T-cell (primary cell): ENCODE data around the gene IGDCC3. TPM values are rescaled to one million over a fixed set of nuclear protein-coding genes. Genes with fewer than 3 reads are reported as not detected.

Source experiments
- ATAC-seq, 4 experiments: fragments of 200-7000 bp in 3 of 4; fragments of 150-1000 bp in 1 of 4; cut with Tn5 transposase; replicated peaks in 1 of 4; 1 replicate in 3 of 4; 2 replicates in 1 of 4; pipeline ENCODE4 v1.10.0; 2021; ENCODE audit warnings: moderate library complexity in 3 of 4, mild to moderate bottlenecking in 2 of 4, moderate number of reproducible peaks in 1 of 4
- CTCF ChIA-PET, 2 donors: fragments of 300-600 bp; sonication (Branson Sonifier 250); formaldehyde crosslinking; loops; one replicate each; lab custom pipeline; 2022; ENCODE audit warnings: antibody characterized with exemption in 2 of 2; lab: Charles Lee
- POLR2A ChIA-PET, 2 donors: fragments of 300-600 bp; sonication (Branson Sonifier 250); formaldehyde crosslinking; loops; one replicate each; lab custom pipeline; 2022; ENCODE audit warnings: antibody characterized with exemption in 2 of 2; lab: Charles Lee
- DNase-seq, 35 experiments: peaks; one replicate each; pipeline versions ENCODE4 v3.0.0 to v3.0.0-alpha.2; 2013 to 2023
- H3K27ac ChIP-seq: one replicate; pipeline ENCODE4 v1.5.1; 2013; ENCODE audit warnings: low read length
- H3K27me3 ChIP-seq, 2 experiments: replicated peaks in 1 of 2; 1 replicate in 1 of 2; 2 replicates in 1 of 2; pipeline versions ENCODE4 v1.6.1 to v1.7.0; 2013; ENCODE audit warnings: low read length in 1 of 2, mixed read lengths in 1 of 2; ENCODE audit not compliant: control insufficient read depth in 2 of 2, insufficient read depth in 2 of 2; ENCODE audit errors: extremely low read depth in 1 of 2
- H3K36me3 ChIP-seq, 2 donors: 1 replicate in 1 of 2; 2 replicates in 1 of 2; pipeline versions ENCODE4 v1.6.1 to v1.7.0; 2013; ENCODE audit warnings: low read length in 1 of 2; ENCODE audit not compliant: control insufficient read depth in 2 of 2, insufficient read depth in 1 of 2; ENCODE audit errors: extremely low read depth in 1 of 2
- H3K4me1 ChIP-seq, 2 experiments: 1 replicate in 1 of 2; 2 replicates in 1 of 2; pipeline versions ENCODE4 v1.6.1 to v1.7.0; 2013; ENCODE audit warnings: low read length in 2 of 2, mixed read lengths in 1 of 2; ENCODE audit not compliant: insufficient read depth in 2 of 2, control insufficient read depth in 1 of 2; ENCODE audit errors: extremely low read depth in 1 of 2
- H3K4me3 ChIP-seq, 2 donors: 1 replicate in 1 of 2; 2 replicates in 1 of 2; pipeline versions ENCODE4 v1.5.1 to v1.7.0; 2013; ENCODE audit warnings: mild to moderate bottlenecking in 2 of 2, low read length in 1 of 2, moderate library complexity in 1 of 2; ENCODE audit not compliant: control insufficient read depth in 1 of 2; ENCODE audit errors: extremely low read depth in 1 of 2
- H3K9me3 ChIP-seq: 2 replicates; pipeline ENCODE4 v1.7.0; 2013
- H3K27ac Mint-ChIP-seq, 2 donors: one replicate each; pipeline ENCODE4 v1.8.0; 2020 to 2021; ENCODE audit warnings: mild to moderate bottlenecking in 2 of 2, mixed read lengths in 2 of 2
- H3K27me3 Mint-ChIP-seq, 2 donors: one replicate each; pipeline ENCODE4 v1.8.0; 2021 to 2022; ENCODE audit warnings: mixed read lengths in 2 of 2
- H3K36me3 Mint-ChIP-seq: one replicate; pipeline ENCODE4 v1.8.0; 2021; ENCODE audit warnings: mixed read lengths
- H3K4me1 Mint-ChIP-seq, 3 donors: one replicate each; pipeline ENCODE4 v1.8.0; 2020 to 2022; ENCODE audit warnings: mixed read lengths in 3 of 3, mild to moderate bottlenecking in 1 of 3
- H3K4me3 Mint-ChIP-seq, 3 donors: one replicate each; pipeline ENCODE4 v1.8.0; 2020 to 2022; ENCODE audit warnings: mild to moderate bottlenecking in 3 of 3, mixed read lengths in 3 of 3, moderate library complexity in 3 of 3
- H3K9me3 Mint-ChIP-seq, 3 donors: one replicate each; pipeline ENCODE4 v1.8.0; 2020 to 2022; ENCODE audit warnings: mixed read lengths in 3 of 3
- WGBS: methylation state at CpG from one replicate; pipeline ENCODE4 v1.1.5; 2013; ENCODE audit warnings: missing lambda C conversion rate; ENCODE audit not compliant: insufficient coverage; 5-methylcytosine and 5-hydroxymethylcytosine counted together
- total RNA-seq, 35 experiments: library from RNA in 6 of 35; stranded (reverse) in 6 of 35; fragments of 120-200 nt in 1 of 35; gene quantifications; one replicate each; pipeline versions ENCODE4 v1.2.1 to v1.2.4 and lab custom pipeline; 2013 to 2026

Gene IGDCC3
- total RNA-seq, 5 donors from 2014 or later (not counting 1 experiment from before 2014, with no cell fraction given) = 0.06 TPM; not detected in 4

DNA sequence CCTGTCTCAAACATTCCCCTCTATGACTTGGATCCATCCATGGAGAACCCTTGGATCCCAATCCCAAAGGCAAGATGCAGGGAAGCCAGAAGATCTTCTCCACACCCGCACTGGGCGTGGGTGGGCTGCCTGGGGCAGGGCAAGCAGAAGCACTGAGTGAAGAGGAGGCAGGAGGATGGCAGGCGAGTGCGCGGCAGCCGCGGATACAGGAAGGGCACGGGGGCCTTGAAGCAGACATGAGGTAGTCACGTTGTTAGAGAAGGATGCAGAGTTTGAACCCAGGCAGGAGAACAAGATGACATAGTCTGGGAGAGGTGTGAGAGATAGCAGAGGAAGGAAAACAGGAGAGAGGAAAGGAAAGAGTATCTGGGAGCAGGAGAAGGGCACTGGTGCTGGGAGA is 5.1 kb upstream of the IGDCC3 start:
- Histone ChIP-seq H3K36me3 (no peaks in the 10 kb centered on the region), H3K4me1 (peaks cover 0 to 21% of the 10 kb centered on the region in 2 experiments), H3K4me3 (no peak overlapping the region), H3K27ac (no peak overlapping the region), H3K9me3 (no peaks in the 10 kb centered on the region), H3K27me3 (peaks cover 19 to 45% of the 10 kb centered on the region in 2 experiments)
- Mint-ChIP-seq H3K36me3 (no peaks in the 10 kb centered on the region), H3K9me3 (no peaks in the 10 kb centered on the region), H3K4me3 (peak overlapping the region in 2 of 3 donors; percentile 10 to 62), H3K27me3 (peaks cover 24 to 26% of the 10 kb centered on the region in 2 donors), H3K4me1 (peaks cover 5 to 18% (median 15%) of the 10 kb centered on the region in 3 donors), H3K27ac (no peak overlapping the region)
- WGBS = 71% methylated on average over 5 of the region's 9 CpGs
- ChIA-PET POLR2A (interaction anchor here (0.5 to 1.3 kb wide), 3 partner anchors 54 to 136 kb away, joined by 3 to 6 read pairs (median 4); partner anchors contain the start of gene RNU5B-1 (in 1 of the 2)), CTCF (interaction anchor here (0.9 to 1.1 kb wide), 3 partner anchors 64 to 96 kb away, joined by 3 to 5 read pairs (median 4); partner anchors contain the start of gene PARP16 (in 1 of the 2))
- no peak for ATAC-seq
- no peak for DNase-seq

DNA sequence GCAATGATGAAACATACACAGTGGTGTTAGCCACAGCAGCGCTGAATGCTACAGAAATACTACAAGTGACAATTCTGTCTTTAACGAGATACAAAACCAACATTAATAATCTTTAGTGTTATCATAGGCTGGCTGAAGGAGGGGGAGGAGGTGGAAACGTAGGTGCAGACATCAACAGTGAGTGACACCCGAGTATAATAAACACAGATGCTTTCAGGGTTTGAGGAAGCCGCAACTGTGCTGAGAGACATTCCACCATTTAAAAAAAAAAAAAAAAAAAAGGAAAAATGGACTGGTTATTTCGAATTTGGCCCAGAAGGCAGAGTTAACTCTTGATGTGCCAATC is 4.3 kb upstream of the IGDCC3 start:
- WGBS = no CpG with 5 or more reads among the region's 6 CpGs
- Histone ChIP-seq H3K4me1 (peaks cover 0 to 25% of the 10 kb centered on the region in 2 experiments), H3K36me3 (no peaks in the 10 kb centered on the region), H3K27ac (no peak overlapping the region), H3K9me3 (no peaks in the 10 kb centered on the region), H3K27me3 (peaks cover 19 to 44% of the 10 kb centered on the region in 2 experiments), H3K4me3 (no peak overlapping the region)
- Mint-ChIP-seq H3K4me1 (peaks cover 6 to 19% (median 16%) of the 10 kb centered on the region in 3 donors), H3K9me3 (no peaks in the 10 kb centered on the region), H3K4me3 (no peak overlapping the region), H3K27ac (no peak overlapping the region), H3K36me3 (no peaks in the 10 kb centered on the region), H3K27me3 (peaks cover 25 to 27% of the 10 kb centered on the region in 2 donors)
- DNase-seq (no peak), ATAC-seq (no peak)
- POLR2A ChIA-PET = no interaction called here
- CTCF ChIA-PET = interaction anchor here in 1 of 2 donors (0.7 to 0.9 kb wide), 2 partner anchors 96 to 197 kb away, joined by 3 to 4 read pairs; partner anchors contain the start of genes CLPX and PARP16

DNA sequence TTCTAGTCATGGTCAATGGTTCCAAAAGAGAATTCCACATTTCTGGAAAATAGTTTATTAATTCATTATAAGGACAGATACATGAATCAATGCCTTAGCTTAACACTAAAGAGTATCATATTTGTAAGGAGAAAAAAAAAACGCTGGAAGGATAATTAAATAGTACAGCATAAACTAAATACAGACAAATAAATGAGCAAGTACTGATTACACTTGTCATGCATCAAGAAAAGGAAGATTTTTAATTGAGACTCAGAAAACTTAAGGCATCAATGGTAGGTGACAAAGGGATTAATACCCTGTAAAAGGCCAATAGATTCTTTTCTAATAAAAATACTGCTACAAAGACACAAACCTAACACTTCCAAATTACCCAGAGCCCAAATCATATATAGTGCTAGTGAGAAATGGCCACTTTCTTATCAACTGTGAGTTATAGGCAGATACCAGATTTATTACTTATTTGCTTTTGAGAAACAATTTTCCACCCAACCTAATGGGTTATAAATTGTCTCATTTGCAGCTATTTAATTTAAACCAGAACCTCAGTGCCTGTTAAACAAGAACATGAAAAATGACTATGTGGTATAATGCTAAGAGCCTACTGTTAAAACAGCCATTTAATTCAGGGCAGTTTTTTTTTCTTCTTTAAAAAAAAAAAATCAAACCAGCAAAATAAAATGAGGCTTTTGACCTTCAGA is 3.8 kb upstream of the IGDCC3 start:
- no peak for DNase-seq
- no CpG with 5 or more reads among the region's 1 CpG for WGBS
- Histone ChIP-seq H3K9me3 (no peaks in the 10 kb centered on the region), H3K36me3 (no peaks in the 10 kb centered on the region), H3K27ac (no peak overlapping the region), H3K27me3 (peaks cover 19 to 50% of the 10 kb centered on the region in 2 experiments), H3K4me1 (peaks cover 0 to 30% of the 10 kb centered on the region in 2 experiments), H3K4me3 (no peak overlapping the region)
- no peak overlapping the region for H3K4me3 Mint-ChIP-seq
- no peak overlapping the region for H3K27ac Mint-ChIP-seq
- no peaks in the 10 kb centered on the region for H3K36me3 Mint-ChIP-seq
- CTCF ChIA-PET = interaction anchor here in 1 of 2 donors (0.7 kb wide), 1 partner anchor 196 kb away, joined by 3 read pairs; the partner anchor contains the start of gene CLPX
- no peaks in the 10 kb centered on the region for H3K9me3 Mint-ChIP-seq
- peaks cover 30 to 32% of the 10 kb centered on the region in 2 donors for H3K27me3 Mint-ChIP-seq
- peaks cover 11 to 24% (median 21%) of the 10 kb centered on the region in 3 donors for H3K4me1 Mint-ChIP-seq
- ATAC-seq = no peak
- POLR2A ChIA-PET = no interaction called here

DNA sequence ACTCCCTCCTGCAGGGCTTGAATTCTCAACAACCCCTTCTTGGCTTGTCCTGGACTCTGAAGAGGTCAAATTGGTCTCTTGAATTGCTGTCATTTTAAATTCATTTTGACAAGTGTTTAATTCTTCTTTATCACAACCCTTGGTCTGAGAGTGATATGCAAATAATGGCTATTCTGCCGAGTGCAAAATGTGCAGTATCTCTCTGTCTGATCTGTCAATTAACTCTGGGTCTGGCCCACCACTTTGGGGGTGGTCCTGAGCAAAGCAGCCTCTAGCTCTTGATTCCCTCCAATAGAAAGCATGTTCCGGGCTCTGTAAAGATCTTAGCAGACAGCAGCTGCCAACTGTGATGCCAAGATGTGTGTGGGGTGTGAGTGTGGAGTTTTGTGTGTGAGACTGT is 2.2 kb upstream of the IGDCC3 start:
- H3K4me3 Mint-ChIP-seq = no peak overlapping the region
- Histone ChIP-seq H3K36me3 (no peaks in the 10 kb centered on the region), H3K27ac (no peak overlapping the region), H3K4me3 (no peak overlapping the region), H3K4me1 (peaks cover 0 to 22% of the 10 kb centered on the region in 2 experiments), H3K9me3 (no peaks in the 10 kb centered on the region), H3K27me3 (peaks cover 30 to 55% of the 10 kb centered on the region in 2 experiments)
- ChIA-PET POLR2A (no interaction called here), CTCF (interaction anchor here in 1 of 2 donors (0.6 kb wide), 1 partner anchor 14 kb away, joined by 5 read pairs; no protein-coding TSS in a partner anchor)
- WGBS = 95% methylated on average over 2 of the region's 2 CpGs
- no peak overlapping the region for H3K27ac Mint-ChIP-seq
- DNase-seq (no peak), ATAC-seq (no peak)
- peaks cover 45 to 46% of the 10 kb centered on the region in 2 donors for H3K27me3 Mint-ChIP-seq
- no peaks in the 10 kb centered on the region for H3K9me3 Mint-ChIP-seq
- H3K36me3 Mint-ChIP-seq = no peaks in the 10 kb centered on the region
- peaks cover 18 to 28% (median 27%) of the 10 kb centered on the region in 3 donors for H3K4me1 Mint-ChIP-seq

DNA sequence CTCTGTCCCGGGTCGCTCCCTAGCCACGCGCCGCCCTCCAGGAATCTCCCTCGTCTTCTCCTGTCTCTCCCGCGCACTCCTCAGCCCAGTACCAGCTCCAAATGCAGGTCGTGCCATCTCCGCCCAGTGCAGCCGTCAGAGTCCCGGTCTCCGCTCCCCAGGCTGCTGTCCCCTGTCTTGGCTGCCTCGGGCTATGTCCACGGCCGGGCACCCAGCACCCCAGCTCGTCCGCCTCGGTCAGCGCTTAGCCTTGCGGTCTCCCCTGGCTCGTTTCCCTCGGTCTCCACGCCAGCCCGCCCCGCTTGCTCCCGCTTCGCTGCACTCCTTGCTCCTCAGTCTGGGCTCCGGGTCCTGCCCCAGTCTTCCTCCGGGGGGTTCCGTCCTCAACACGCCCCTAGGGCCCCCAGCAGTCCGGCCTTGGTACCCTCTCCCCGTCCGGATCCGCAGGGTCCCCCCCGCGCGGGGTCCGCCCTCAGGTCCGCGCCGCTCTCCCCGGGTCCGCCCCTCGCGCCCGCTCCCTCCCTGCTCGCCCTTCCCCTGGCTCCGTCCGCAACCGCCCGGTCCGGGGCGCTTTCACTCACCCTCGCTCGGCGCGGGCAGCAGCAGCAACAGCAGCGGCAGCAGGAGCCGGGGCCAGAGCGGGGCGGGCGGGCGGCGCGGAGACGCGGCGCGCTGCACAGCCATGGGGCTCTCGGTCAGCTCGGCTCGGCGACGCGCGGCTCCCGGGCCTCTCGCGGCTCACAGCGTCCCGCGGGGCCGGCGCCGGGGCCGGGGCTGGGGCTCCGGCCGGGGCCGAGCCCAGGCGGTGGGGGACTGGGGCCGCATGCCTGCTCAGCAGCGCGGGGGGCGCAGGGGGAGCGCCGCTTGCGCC is 462 bp downstream of the IGDCC3 start:
- ATAC-seq (peak; percentile 34 to 57 (median 47)), DNase-seq (no peak)
- no peaks in the 10 kb centered on the region for H3K9me3 Mint-ChIP-seq
- peaks cover 0 to 10% of the 10 kb centered on the region in 2 experiments for H3K4me1 ChIP-seq
- H3K4me1 Mint-ChIP-seq = peaks cover 18 to 19% (median 18%) of the 10 kb centered on the region in 3 donors
- ChIA-PET CTCF (no interaction called here), POLR2A (interaction anchor here in 1 of 2 donors (0.6 kb wide), 1 partner anchor 8 kb away, joined by 3 read pairs; no protein-coding TSS in a partner anchor)
- H3K27ac Mint-ChIP-seq = no peak overlapping the region
- H3K27ac ChIP-seq = no peak overlapping the region
- peak overlapping the region; percentile 30 to 56 for H3K4me3 ChIP-seq
- H3K36me3 Mint-ChIP-seq = no peaks in the 10 kb centered on the region
- H3K27me3 Mint-ChIP-seq = peaks cover 56 to 66% of the 10 kb centered on the region in 2 donors
- no peaks in the 10 kb centered on the region for H3K9me3 ChIP-seq
- WGBS = 2% methylated on average over 99 of the region's 99 CpGs
- peaks cover 28 to 71% of the 10 kb centered on the region in 2 experiments for H3K27me3 ChIP-seq
- peak overlapping the region; percentile 67 to 70 (median 69) for H3K4me3 Mint-ChIP-seq
- no peaks in the 10 kb centered on the region for H3K36me3 ChIP-seq

DNA sequence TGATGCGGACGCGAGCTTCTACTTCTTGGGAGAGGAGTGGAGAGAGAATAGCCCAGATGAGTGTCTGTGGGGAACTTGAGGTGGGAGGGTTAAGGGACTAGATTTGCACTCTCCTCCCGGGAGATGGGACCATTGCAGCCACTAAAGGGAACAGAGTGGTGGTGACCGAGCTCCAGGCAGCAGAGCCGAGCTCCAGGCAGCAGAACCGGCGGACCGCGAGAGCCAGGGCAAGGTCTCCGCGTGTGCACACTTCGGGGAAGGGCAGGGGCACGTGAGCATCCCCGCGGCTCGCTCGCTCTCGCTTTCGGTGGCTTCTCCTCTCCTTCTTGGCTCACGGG is 1.1 kb downstream of the IGDCC3 start:
- Mint-ChIP-seq H3K36me3 (no peaks in the 10 kb centered on the region), H3K27ac (no peak overlapping the region), H3K9me3 (no peaks in the 10 kb centered on the region), H3K4me3 (peak overlapping the region; percentile 67 to 70 (median 69)), H3K27me3 (peaks cover 56 to 71% of the 10 kb centered on the region in 2 donors), H3K4me1 (peaks cover 18 to 19% (median 18%) of the 10 kb centered on the region in 3 donors)
- H3K27ac ChIP-seq = no peak overlapping the region
- WGBS = 2% methylated on average over 21 of the region's 21 CpGs
- ChIA-PET POLR2A (interaction anchor here in 1 of 2 donors (0.6 kb wide), 1 partner anchor 8 kb away, joined by 3 read pairs; no protein-coding TSS in a partner anchor), CTCF (interaction anchor here in 1 of 2 donors (0.5 kb wide), 1 partner anchor 191 kb away, joined by 4 read pairs; the partner anchor contains the start of gene CLPX)
- H3K4me1 ChIP-seq = peaks cover 0 to 10% of the 10 kb centered on the region in 2 experiments
- no peaks in the 10 kb centered on the region for H3K9me3 ChIP-seq
- H3K27me3 ChIP-seq = peaks cover 28 to 77% of the 10 kb centered on the region in 2 experiments
- DNase-seq (peak in 2 of 35 experiments; percentile 4 to 20), ATAC-seq (peak; percentile 23 to 51 (median 35))
- H3K4me3 ChIP-seq = peak overlapping the region; percentile 30 to 56
- no peaks in the 10 kb centered on the region for H3K36me3 ChIP-seq
